Measurements from ENCODE around the gene MRPL43. TPM values are rescaled to one million over a fixed set of nuclear protein-coding genes. Genes with fewer than 3 reads are reported as not detected.

Gene MRPL43
- total and polyA plus RNA-seq, 2 experiments from 2014 or later = 60.4 to 126 TPM

- ATAC-seq (no peak), DNase-seq (ENCODE audit: low spot score) (no peak)
- Histone ChIP-seq H2AFZ (no peak overlapping the region), H3K79me2 (replicated peaks; ENCODE audit: insufficient read depth) (no peaks in the 10 kb centered on the region), H3K36me3 (ENCODE audit: insufficient read depth) (0 out of 2 replicates have a peak, but pooled peaks cover 10% of the 10 kb centered on the region), H4K20me1 (replicated peaks; ENCODE audit: insufficient read depth) (peaks cover 9% of the 10 kb centered on the region), H3K27ac (ENCODE audit: low read depth) (no peak overlapping the region), H3K9me2 (ENCODE audit: insufficient read depth) (no peaks in the 10 kb centered on the region), H3F3A (replicated peaks; ENCODE audit: low read depth) (no peaks in the 10 kb centered on the region), H3K4me2 (no peak overlapping the region), H3K27me3 (ENCODE audit: insufficient read depth) (no peaks in the 10 kb centered on the region), H3K4me3 (no peak overlapping the region), H3K4me1 (ENCODE audit: insufficient read depth) (no peaks in the 10 kb centered on the region)
- no peak overlapping the region for H3K27ac Mint-ChIP-seq
- H3K4me3 Mint-ChIP-seq = no peak overlapping the region
- H3K27me3 Mint-ChIP-seq (ENCODE audit: insufficient read depth, low read depth, poor library complexity) = no peaks in the 10 kb centered on the region
- no peak for TF ChIP-seq CREB1 (CRISPR knock-in tag; IDR thresholded peaks at IDR 0.05; ENCODE audit: low read depth)
- no peak for TF ChIP-seq ZNF462 (CRISPR knock-in tag; IDR thresholded peaks at IDR 0.05)
- TF ChIP-seq CTCF (conservative IDR thresholded peaks at IDR 0.05; ENCODE audit: low read depth in 2 of 2) = no peak
- TF ChIP-seq REST (IDR thresholded peaks at IDR 0.05; ENCODE audit: unreplicated experiment) = no peak
- no peak for TF ChIP-seq STAT1 (IDR thresholded peaks at IDR 0.05; ENCODE audit: unreplicated experiment)
- TF ChIP-seq POLR2AphosphoS5 (IDR thresholded peaks at IDR 0.05; ENCODE audit: low read depth) = no peak
- no peak for TF ChIP-seq EZH2 (IDR thresholded peaks at IDR 0.05; ENCODE audit: low read depth, unreplicated experiment)
- TF ChIP-seq EZH2phosphoT487 (IDR thresholded peaks at IDR 0.05; ENCODE audit: unreplicated experiment) = no peak
- TF ChIP-seq NANOG (IDR thresholded peaks at IDR 0.05; ENCODE audit: borderline replicate concordance) = no peak
- no peak for TF ChIP-seq ZNF114 (CRISPR knock-in tag; IDR thresholded peaks at IDR 0.05)
- no peak for TF ChIP-seq JUNB (IDR thresholded peaks at IDR 0.05; ENCODE audit: unreplicated experiment)
- no peak for TF ChIP-seq ETS1 (IDR thresholded peaks at IDR 0.05)
- TF ChIP-seq ZNF331 (CRISPR knock-in tag; IDR thresholded peaks at IDR 0.05; ENCODE audit: low read depth) = no peak
- no peaks in the 10 kb centered on the region for H3K9me3 Mint-ChIP-seq
- peaks cover 24% of the 10 kb centered on the region; the same call in 2 of the 3 replicates for H3K36me3 Mint-ChIP-seq (ENCODE audit: low read depth)
- H3K4me1 Mint-ChIP-seq = 0 out of 3 replicates have a peak, but pooled peaks cover 1% of the 10 kb centered on the region
These were observed 24.8 kb downstream of the MRPL43 start for GRCh38 chr10:100962351-100963080.
